ENCODE results near the gene MBTD1. TPM values are rescaled to one million over a fixed set of nuclear protein-coding genes. Genes with fewer than 3 reads are reported as not detected.
"Not testable (repeated sequence)": the region's sequence is repeated elsewhere in the genome, so short reads cannot be mapped to it uniquely, and the experiment has no call there.

The MBTD1 gene
- total RNA-seq, 1 experiment from 2014 or later, result 2.6 TPM

GRCh38 chr17:51255673-51256072 is 4.2 kb downstream of the MBTD1 start:
- no peak for DNase-seq (ENCODE audit: low read depth)

- DNase-seq (ENCODE audit: low read depth), result no peak
Measured at GRCh38 chr17:51251010-51251409, 8.8 kb downstream of the MBTD1 start.

- no peak for DNase-seq (ENCODE audit: low read depth)
Measured at GRCh38 chr17:51250314-51250840, 9.5 kb downstream of the MBTD1 start.

- no peak for DNase-seq (ENCODE audit: low read depth)
Measured at GRCh38 chr17:51245535-51245934, 14.3 kb downstream of the MBTD1 start.

GRCh38 chr17:51244041-51244440 is 15.8 kb downstream of the MBTD1 start:
- no peak for DNase-seq (ENCODE audit: low read depth)

GRCh38 chr17:51240275-51240674 is 19.6 kb downstream of the MBTD1 start:
- DNase-seq (ENCODE audit: low read depth), result no peak

- no peak for DNase-seq (ENCODE audit: low read depth)
Measured at GRCh38 chr17:51238255-51238887, 21.5 kb downstream of the MBTD1 start.

GRCh38 chr17:51234162-51234561 is 25.7 kb downstream of the MBTD1 start:
- no peak for DNase-seq (ENCODE audit: low read depth)

- no peak for DNase-seq (ENCODE audit: low read depth)
Measured at GRCh38 chr17:51231999-51232398, 27.9 kb downstream of the MBTD1 start.

- no peak for DNase-seq (ENCODE audit: low read depth)
Measured at GRCh38 chr17:51230306-51230705, 29.5 kb downstream of the MBTD1 start.

GRCh38 chr17:51229889-51230288 is 30.0 kb downstream of the MBTD1 start:
- no peak for DNase-seq (ENCODE audit: low read depth)

- no peak for DNase-seq (ENCODE audit: low read depth)
Measured at GRCh38 chr17:51228161-51228560, 31.7 kb downstream of the MBTD1 start.

GRCh38 chr17:51225523-51225922 is 34.3 kb downstream of the MBTD1 start:
- DNase-seq (ENCODE audit: low read depth), result not testable (repeated sequence)

- DNase-seq (ENCODE audit: low read depth), result no peak
Measured at GRCh38 chr17:51224402-51225262, 35.2 kb downstream of the MBTD1 start.

GRCh38 chr17:51221322-51221721 is 38.5 kb downstream of the MBTD1 start:
- no peak for DNase-seq (ENCODE audit: low read depth)

GRCh38 chr17:51217946-51218345 is 41.9 kb downstream of the MBTD1 start:
- DNase-seq (ENCODE audit: low read depth), result no peak

- DNase-seq (ENCODE audit: low read depth), result no peak
Measured at GRCh38 chr17:51214920-51215319, 44.9 kb downstream of the MBTD1 start.

GRCh38 chr17:51203838-51204237 is 56.0 kb downstream of the MBTD1 start:
- no peak for DNase-seq (ENCODE audit: low read depth)

GRCh38 chr17:51200846-51201245 is 59.0 kb downstream of the MBTD1 start:
- DNase-seq (ENCODE audit: low read depth), result no peak

- DNase-seq (ENCODE audit: low read depth), result no peak
Measured at GRCh38 chr17:51200295-51200694, 59.6 kb downstream of the MBTD1 start.

GRCh38 chr17:51197754-51198153 is 62.1 kb downstream of the MBTD1 start:
- no peak for DNase-seq (ENCODE audit: low read depth)

GRCh38 chr17:51191895-51192294 is 68.0 kb downstream of the MBTD1 start:
- no peak for DNase-seq (ENCODE audit: low read depth)

- DNase-seq (ENCODE audit: low read depth), result no peak
Measured at GRCh38 chr17:51189628-51190027, 70.2 kb downstream of the MBTD1 start.

Data from Daoy (cell line).